K562 (cell line): ENCODE data around the gene GRIP1. TPM values are rescaled to one million over a fixed set of nuclear protein-coding genes. Genes with fewer than 3 reads are reported as not detected.
A peak's percentile ranks its signal among the peaks of the same experiment; 100 is the strongest.

ENCODE experiments used
- BDP1 ChIP-seq: IDR thresholded peaks from 3 replicates; pipeline ENCODE4 v1.6.1; 2011; ENCODE audit not compliant: insufficient read length, insufficient read depth
- DDX20 ChIP-seq: fragments of 450-650 bp; IDR thresholded peaks from 2 replicates; pipeline ENCODE4 v1.6.1; 2016; ENCODE audit warnings: missing genetic modification characterization, low read depth, mild to moderate bottlenecking, missing compliant biosample characterization, moderate library complexity
- FOSL1 ChIP-seq: fragments of 200-800 bp; sonication (Bioruptor generic); conservative IDR thresholded peaks from 2 replicates; pipeline ENCODE4 v1.6.1; 2016; ENCODE audit warnings: missing genetic modification characterization, missing compliant biosample characterization
- HNRNPUL1 ChIP-seq: fragments of 200-400 bp; formaldehyde crosslinking; IDR thresholded peaks from 2 replicates; pipeline ENCODE4 v1.6.1; 2017; ENCODE audit warnings: low read length
- MCM2 ChIP-seq: fragments of 450-650 bp; IDR thresholded peaks from 2 replicates; pipeline ENCODE4 v1.6.1; 2017; ENCODE audit warnings: low read depth, mild to moderate bottlenecking
- MEF2A ChIP-seq: IDR thresholded peaks from 2 replicates; pipeline ENCODE4 v1.6.1; 2011; ENCODE audit warnings: low read depth, mild to moderate bottlenecking, low read length, moderate library complexity; ENCODE audit not compliant: control insufficient read depth
- NCOR1 ChIP-seq: fragments of 450-650 bp; IDR thresholded peaks from 2 replicates; pipeline ENCODE4 v1.6.1; 2016; ENCODE audit warnings: mild to moderate bottlenecking, moderate library complexity
- RBBP5 ChIP-seq: fragments of 200-600 bp; sonication (generic); IDR thresholded peaks from 2 replicates; pipeline ENCODE4 v1.6.1; 2012; ENCODE audit warnings: borderline replicate concordance, mild to moderate bottlenecking, low read length, control low read depth, inconsistent platforms; ENCODE audit not compliant: insufficient read depth, poor library complexity, severe bottlenecking
- RFX1 ChIP-seq: fragments of 450-650 bp; IDR thresholded peaks from 2 replicates; pipeline ENCODE4 v1.6.1; 2016; ENCODE audit warnings: mild to moderate bottlenecking, moderate library complexity
- UBTF ChIP-seq, 2 experiments: IDR thresholded peaks; 2 replicates each; pipeline ENCODE4 v1.6.1; 2012; ENCODE audit warnings: improper control_type of control experiment in 2 of 2, low read depth in 2 of 2, low read length in 2 of 2, borderline replicate concordance in 1 of 2
- VEZF1 ChIP-seq: fragments of 200-800 bp; sonication (Bioruptor generic); IDR thresholded peaks from 2 replicates; pipeline ENCODE4 v1.6.1; 2017; ENCODE audit warnings: missing genetic modification characterization, missing compliant biosample characterization
- YY1 ChIP-seq, 3 experiments: IDR thresholded peaks; 2 replicates each; pipeline ENCODE4 v1.6.1; 2011; ENCODE audit warnings: low read length in 2 of 3, mild to moderate bottlenecking in 2 of 3, moderate library complexity in 2 of 3, borderline replicate concordance in 1 of 3, control low read depth in 1 of 3, low read depth in 1 of 3; ENCODE audit not compliant: insufficient read depth in 3 of 3, insufficient replicate concordance in 2 of 3, control insufficient read depth in 1 of 3, insufficient read length in 1 of 3; ENCODE audit errors: extremely low read depth in 1 of 3
- ZNF24 ChIP-seq: fragments of 450-650 bp; IDR thresholded peaks from 2 replicates; pipeline ENCODE4 v1.6.1; 2016
- ZNF511 ChIP-seq: sonication (generic); formaldehyde crosslinking; IDR thresholded peaks from 2 replicates; pipeline ENCODE4 v1.8.0; 2022; ENCODE audit warnings: mild to moderate bottlenecking, missing genetic modification reagents
- ZZZ3 ChIP-seq: fragments of 450-650 bp; IDR thresholded peaks from 2 replicates; pipeline ENCODE4 v1.6.1; 2016; ENCODE audit warnings: antibody characterized with exemption, mild to moderate bottlenecking, moderate library complexity
- polyA plus RNA-seq, 8 experiments: library from polyadenylated mRNA; depleted of rRNA in 4 of 8; stranded (reverse) in 5 of 8; unstranded in 3 of 8; fragments of >200 nt; fragmentation: Nextera tagmentation in 2 of 8; fragmentation: Illumina TruSeq in 1 of 8; extraction: Ambion mirVana in 2 of 8; extraction: Trizol in 1 of 8; gene quantifications; 2 replicates each; pipeline versions ENCODE4 v1.2.1 to v1.2.3, GENCODE V29; 2011 to 2014; ENCODE audit warnings: inconsistent platforms in 1 of 8, missing spikeins in 1 of 8
- total RNA-seq, 7 experiments: library from RNA; depleted of rRNA in 6 of 7; stranded (reverse); fragments of >200 nt in 6 of 7; fragmentation: Illumina TruSeq in 2 of 7; extraction: Trizol in 2 of 7; gene quantifications; 2 replicates each; pipeline versions ENCODE4 v1.2.1 to v1.2.3, GENCODE V29; 2011 to 2021; ENCODE audit warnings: low replicate concordance in 1 of 7
- TF ChIP-seq, protein P1 (sequence below): sonication (generic); IDR thresholded peaks from 2 replicates; pipeline ENCODE4 v1.6.1; 2016

GRIP1 gene
- total and polyA plus RNA-seq, 9 of the 15 experiments (the other 6 are each of a cell fraction or from before 2014, with no cell fraction given) = 0.28 to 1.2 (median 0.45) TPM

DNA sequence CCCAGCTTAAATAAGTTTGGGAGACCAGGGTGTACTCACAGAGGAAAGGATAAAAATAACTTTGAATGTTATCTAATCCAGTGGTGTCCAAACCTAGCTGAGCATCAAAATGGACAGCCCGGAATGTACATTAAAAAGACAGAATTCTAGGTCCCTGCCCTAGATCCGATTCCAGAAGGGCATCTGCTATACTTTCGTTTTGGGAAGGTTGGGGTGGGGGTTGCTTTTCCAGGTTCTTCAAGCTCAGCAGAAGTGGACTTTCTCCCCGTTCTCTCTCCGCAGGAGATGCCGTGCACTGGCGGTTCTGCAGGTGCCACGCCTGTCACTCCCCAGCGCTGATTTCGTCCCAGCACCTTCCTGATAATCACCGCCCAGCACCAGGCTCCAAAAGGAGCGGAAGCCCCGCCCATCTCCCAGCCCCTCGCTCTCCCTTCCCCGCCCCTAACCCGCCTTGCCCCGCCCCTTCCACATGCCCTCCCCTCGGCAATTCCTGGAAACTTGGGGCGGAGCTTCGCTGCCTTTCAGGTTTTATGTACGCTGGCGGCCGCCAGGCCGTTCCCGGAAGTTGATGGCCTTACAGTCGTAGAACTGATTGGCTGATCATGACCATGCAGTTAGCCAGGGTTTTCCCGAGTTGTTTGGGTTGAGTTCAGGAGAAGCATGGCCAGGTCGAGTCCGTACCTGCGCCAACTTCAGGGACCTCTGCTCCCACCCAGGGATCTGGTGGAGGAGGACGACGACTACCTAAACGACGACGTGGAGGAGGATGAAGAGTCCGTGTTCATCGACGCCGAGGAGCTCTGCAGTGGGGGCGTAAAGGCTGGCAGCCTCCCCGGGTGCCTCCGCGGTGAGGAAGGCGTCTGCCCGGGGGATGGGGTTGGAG lies 376.7 kb downstream of the GRIP1 start, which contains the start of gene HELB (continued):
- TF ChIP-seq FOSL1 (tag) (no peak), NCOR1 (0 out of 2 replicates have a peak, but pooled peaks have one; percentile 25), RFX1 (no peak), VEZF1 (CRISPR knock-in tag) (peak; percentile 97), ZNF511 (CRISPR knock-in tag) (peak; percentile 41; the same call in 1 of the 2 replicates), DDX20 (no peak), UBTF (IDR thresholded peaks at IDR 0.05; ENCODE audit: borderline replicate concordance in 1 of 2, low read depth in 2 of 2, low read length in 2 of 2) (peak; percentile 1 to 55; a peak in 1 of 4 replicates), BDP1 (no peak), RBBP5 (peak; percentile 45), MEF2A (no peak), ZNF24 (no peak), ZZZ3 (no peak), HNRNPUL1 (no peak), MCM2 (no peak), YY1 (IDR thresholded peaks at IDR 0.05; ENCODE audit: borderline replicate concordance in 1 of 3, control insufficient read depth in 1 of 3, extremely low read depth in 1 of 3, insufficient read depth in 3 of 3, insufficient read length in 1 of 3, insufficient replicate concordance in 2 of 3, low read depth in 1 of 3, low read length in 2 of 3) (peak in 1 of 3 experiments; percentile 60)
- TF ChIP-seq, protein P1, sequence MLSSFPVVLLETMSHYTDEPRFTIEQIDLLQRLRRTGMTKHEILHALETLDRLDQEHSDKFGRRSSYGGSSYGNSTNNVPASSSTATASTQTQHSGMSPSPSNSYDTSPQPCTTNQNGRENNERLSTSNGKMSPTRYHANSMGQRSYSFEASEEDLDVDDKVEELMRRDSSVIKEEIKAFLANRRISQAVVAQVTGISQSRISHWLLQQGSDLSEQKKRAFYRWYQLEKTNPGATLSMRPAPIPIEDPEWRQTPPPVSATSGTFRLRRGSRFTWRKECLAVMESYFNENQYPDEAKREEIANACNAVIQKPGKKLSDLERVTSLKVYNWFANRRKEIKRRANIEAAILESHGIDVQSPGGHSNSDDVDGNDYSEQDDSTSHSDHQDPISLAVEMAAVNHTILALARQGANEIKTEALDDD = peak; percentile 36
- TF ChIP-seq, all 486 proteins: peak for 99
